HEK293 (cell line): ENCODE results near the gene ATAT1.

Experiments used
- BCL6B ChIP-seq: fragments of 450-650 bp; formaldehyde crosslinking; IDR thresholded peaks from 2 replicates; pipeline ENCODE4 v1.5.1; 2017; ENCODE audit warnings: missing biosample characterization, missing genetic modification characterization
- GLI4 ChIP-seq: fragments of 450-650 bp; formaldehyde crosslinking; IDR thresholded peaks from 2 replicates; pipeline ENCODE4 v1.5.1; 2016; ENCODE audit warnings: missing biosample characterization, missing genetic modification characterization
- GLIS2 ChIP-seq: fragments of 450-650 bp; formaldehyde crosslinking; IDR thresholded peaks from 2 replicates; pipeline ENCODE4 v1.5.1; 2016; ENCODE audit warnings: missing biosample characterization, missing genetic modification characterization
- INSM2 ChIP-seq: fragments of 450-650 bp; formaldehyde crosslinking; IDR thresholded peaks from 2 replicates; pipeline ENCODE4 v1.5.1; 2016; ENCODE audit warnings: missing biosample characterization, missing genetic modification characterization
- KLF7 ChIP-seq: fragments of 450-650 bp; formaldehyde crosslinking; IDR thresholded peaks from 2 replicates; pipeline ENCODE4 v1.5.1; 2016; ENCODE audit warnings: missing biosample characterization, missing genetic modification characterization, borderline replicate concordance
- KLF8 ChIP-seq: fragments of 450-650 bp; formaldehyde crosslinking; IDR thresholded peaks from 2 replicates; pipeline ENCODE4 v1.5.1; 2016; ENCODE audit warnings: missing biosample characterization, missing genetic modification characterization
- TRIM28 ChIP-seq: IDR thresholded peaks from 2 replicates; pipeline ENCODE4 v1.6.1; 2011; ENCODE audit warnings: low read length, control low read depth, borderline replicate concordance
- ZBTB1 ChIP-seq: fragments of 450-650 bp; formaldehyde crosslinking; IDR thresholded peaks from 2 replicates; pipeline ENCODE4 v1.5.1; 2016; ENCODE audit warnings: missing biosample characterization, missing genetic modification characterization
- ZBTB20 ChIP-seq: fragments of 450-650 bp; formaldehyde crosslinking; IDR thresholded peaks from 2 replicates; pipeline ENCODE4 v1.5.1; 2016; ENCODE audit warnings: missing biosample characterization, missing genetic modification characterization
- ZBTB44 ChIP-seq: fragments of 450-650 bp; IDR thresholded peaks from 2 replicates; pipeline ENCODE4 v1.5.1; 2018; ENCODE audit warnings: missing biosample characterization, mild to moderate bottlenecking, missing genetic modification characterization
- ZFP3 ChIP-seq: fragments of 450-650 bp; formaldehyde crosslinking; IDR thresholded peaks from 2 replicates; pipeline ENCODE4 v1.5.1; 2016; ENCODE audit warnings: low read depth, missing biosample characterization, missing genetic modification characterization
- ZNF133 ChIP-seq: fragments of 450-650 bp; formaldehyde crosslinking; IDR thresholded peaks from 2 replicates; pipeline ENCODE4 v1.5.1; 2016; ENCODE audit warnings: missing biosample characterization, missing genetic modification characterization
- ZNF138 ChIP-seq: fragments of 450-650 bp; formaldehyde crosslinking; IDR thresholded peaks from 2 replicates; pipeline ENCODE4 v1.5.1; 2016; ENCODE audit warnings: missing biosample characterization, missing genetic modification characterization, borderline replicate concordance
- ZNF175 ChIP-seq: fragments of 450-650 bp; formaldehyde crosslinking; IDR thresholded peaks from 2 replicates; pipeline ENCODE4 v1.5.1; 2016; ENCODE audit warnings: missing biosample characterization, missing genetic modification characterization
- ZNF18 ChIP-seq: fragments of 450-650 bp; formaldehyde crosslinking; IDR thresholded peaks from 2 replicates; pipeline ENCODE4 v1.5.1; 2016; ENCODE audit warnings: missing biosample characterization, missing genetic modification characterization
- ZNF24 ChIP-seq: fragments of 450-650 bp; formaldehyde crosslinking; IDR thresholded peaks from 2 replicates; pipeline ENCODE4 v1.5.1; 2016; ENCODE audit warnings: missing biosample characterization, missing genetic modification characterization
- ZNF248 ChIP-seq: fragments of 450-650 bp; formaldehyde crosslinking; IDR thresholded peaks from 2 replicates; pipeline ENCODE4 v1.5.1; 2017; ENCODE audit warnings: missing biosample characterization, missing genetic modification characterization
- ZNF302 ChIP-seq: fragments of 450-650 bp; formaldehyde crosslinking; IDR thresholded peaks from 2 replicates; pipeline ENCODE4 v1.5.1; 2016; ENCODE audit warnings: missing biosample characterization, missing genetic modification characterization, low read depth
- ZNF341 ChIP-seq: fragments of 450-650 bp; formaldehyde crosslinking; IDR thresholded peaks from 2 replicates; pipeline ENCODE4; 2016; ENCODE audit warnings: low read depth, missing biosample characterization, missing genetic modification characterization
- ZNF37A ChIP-seq: fragments of 450-650 bp; IDR thresholded peaks from 2 replicates; pipeline ENCODE4 v1.5.1; 2018; ENCODE audit warnings: missing biosample characterization, missing genetic modification characterization
- ZNF530 ChIP-seq: fragments of 450-650 bp; formaldehyde crosslinking; IDR thresholded peaks from 2 replicates; pipeline ENCODE4 v1.5.1; 2016; ENCODE audit warnings: low read depth, missing biosample characterization, missing genetic modification characterization
- ZNF544 ChIP-seq: fragments of 450-650 bp; formaldehyde crosslinking; IDR thresholded peaks from 2 replicates; pipeline ENCODE4 v1.5.0; 2017; ENCODE audit warnings: missing biosample characterization, missing genetic modification characterization
- ZNF555 ChIP-seq: fragments of 450-650 bp; formaldehyde crosslinking; conservative IDR thresholded peaks from 2 replicates; pipeline ENCODE4 v1.5.1; 2017; ENCODE audit warnings: missing biosample characterization, mild to moderate bottlenecking, missing genetic modification characterization, inconsistent platforms
- ZNF621 ChIP-seq: fragments of 450-650 bp; formaldehyde crosslinking; IDR thresholded peaks from 2 replicates; pipeline ENCODE4 v1.5.1; 2017; ENCODE audit warnings: missing biosample characterization, missing genetic modification characterization
- ZNF629 ChIP-seq: fragments of 450-650 bp; formaldehyde crosslinking; IDR thresholded peaks from 2 replicates; pipeline ENCODE4 v1.5.1; 2017; ENCODE audit warnings: missing biosample characterization, missing genetic modification characterization
- ZNF654 ChIP-seq: fragments of 450-650 bp; formaldehyde crosslinking; IDR thresholded peaks from 2 replicates; pipeline ENCODE4 v1.5.1; 2016; ENCODE audit warnings: low read depth, missing biosample characterization, missing genetic modification characterization
- ZNF701 ChIP-seq: fragments of 450-650 bp; formaldehyde crosslinking; IDR thresholded peaks from 2 replicates; pipeline ENCODE4 v1.5.1; 2016; ENCODE audit warnings: missing biosample characterization, missing genetic modification characterization
- ZNF776 ChIP-seq: fragments of 450-650 bp; formaldehyde crosslinking; IDR thresholded peaks from 2 replicates; pipeline ENCODE4 v1.5.0; 2017; ENCODE audit warnings: missing biosample characterization, missing genetic modification characterization, borderline replicate concordance
- TF ChIP-seq, protein P1 (sequence below): fragments of 450-650 bp; formaldehyde crosslinking; IDR thresholded peaks from 2 replicates; pipeline ENCODE4 v1.5.1; 2016; ENCODE audit warnings: missing biosample characterization, missing genetic modification characterization
- TF ChIP-seq, protein P2 (sequence below): fragments of 450-650 bp; formaldehyde crosslinking; IDR thresholded peaks from 2 replicates; pipeline ENCODE4 v1.5.0; 2017; ENCODE audit warnings: missing biosample characterization, missing genetic modification characterization, borderline replicate concordance

The ATAT1 gene

GRCh38 chr6:30686009-30686907 lies 59.6 kb downstream of the ATAT1 start, which contains the start of gene PPP1R18 (continued):
- TF ChIP-seq BCL6B (tag by site-specific recombination): no peak
- TF ChIP-seq ZNF248 (tag by site-specific recombination): no peak
- TF ChIP-seq ZNF654 (tag by site-specific recombination): no peak
- no peak for TF ChIP-seq ZFP3
- TF ChIP-seq ZBTB1 (tag by site-specific recombination): no peak
- no peak for TF ChIP-seq ZNF341 (tag by site-specific recombination)
- no peak for TF ChIP-seq ZNF24 (tag by site-specific recombination)
- no peak for TF ChIP-seq ZNF18
- TF ChIP-seq, protein P1, sequence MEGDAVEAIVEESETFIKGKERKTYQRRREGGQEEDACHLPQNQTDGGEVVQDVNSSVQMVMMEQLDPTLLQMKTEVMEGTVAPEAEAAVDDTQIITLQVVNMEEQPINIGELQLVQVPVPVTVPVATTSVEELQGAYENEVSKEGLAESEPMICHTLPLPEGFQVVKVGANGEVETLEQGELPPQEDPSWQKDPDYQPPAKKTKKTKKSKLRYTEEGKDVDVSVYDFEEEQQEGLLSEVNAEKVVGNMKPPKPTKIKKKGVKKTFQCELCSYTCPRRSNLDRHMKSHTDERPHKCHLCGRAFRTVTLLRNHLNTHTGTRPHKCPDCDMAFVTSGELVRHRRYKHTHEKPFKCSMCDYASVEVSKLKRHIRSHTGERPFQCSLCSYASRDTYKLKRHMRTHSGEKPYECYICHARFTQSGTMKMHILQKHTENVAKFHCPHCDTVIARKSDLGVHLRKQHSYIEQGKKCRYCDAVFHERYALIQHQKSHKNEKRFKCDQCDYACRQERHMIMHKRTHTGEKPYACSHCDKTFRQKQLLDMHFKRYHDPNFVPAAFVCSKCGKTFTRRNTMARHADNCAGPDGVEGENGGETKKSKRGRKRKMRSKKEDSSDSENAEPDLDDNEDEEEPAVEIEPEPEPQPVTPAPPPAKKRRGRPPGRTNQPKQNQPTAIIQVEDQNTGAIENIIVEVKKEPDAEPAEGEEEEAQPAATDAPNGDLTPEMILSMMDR: no peak; the same call in 1 of the 2 replicates
- TF ChIP-seq ZNF175 (tag by site-specific recombination): no peak
- peak; percentile 85 for TF ChIP-seq ZBTB20 (tag by site-specific recombination)
- TF ChIP-seq ZNF302 (tag by site-specific recombination): no peak
- no peak for TF ChIP-seq ZBTB44 (tag by site-specific recombination)
- TF ChIP-seq ZNF555 (tag by site-specific recombination): no peak
- TF ChIP-seq ZNF621 (tag by site-specific recombination): no peak
- TF ChIP-seq ZNF530: no peak
- peak; percentile 60 for TF ChIP-seq KLF7 (tag by site-specific recombination)
- TF ChIP-seq ZNF37A (tag by site-specific recombination): no peak
- TF ChIP-seq, protein P2, sequence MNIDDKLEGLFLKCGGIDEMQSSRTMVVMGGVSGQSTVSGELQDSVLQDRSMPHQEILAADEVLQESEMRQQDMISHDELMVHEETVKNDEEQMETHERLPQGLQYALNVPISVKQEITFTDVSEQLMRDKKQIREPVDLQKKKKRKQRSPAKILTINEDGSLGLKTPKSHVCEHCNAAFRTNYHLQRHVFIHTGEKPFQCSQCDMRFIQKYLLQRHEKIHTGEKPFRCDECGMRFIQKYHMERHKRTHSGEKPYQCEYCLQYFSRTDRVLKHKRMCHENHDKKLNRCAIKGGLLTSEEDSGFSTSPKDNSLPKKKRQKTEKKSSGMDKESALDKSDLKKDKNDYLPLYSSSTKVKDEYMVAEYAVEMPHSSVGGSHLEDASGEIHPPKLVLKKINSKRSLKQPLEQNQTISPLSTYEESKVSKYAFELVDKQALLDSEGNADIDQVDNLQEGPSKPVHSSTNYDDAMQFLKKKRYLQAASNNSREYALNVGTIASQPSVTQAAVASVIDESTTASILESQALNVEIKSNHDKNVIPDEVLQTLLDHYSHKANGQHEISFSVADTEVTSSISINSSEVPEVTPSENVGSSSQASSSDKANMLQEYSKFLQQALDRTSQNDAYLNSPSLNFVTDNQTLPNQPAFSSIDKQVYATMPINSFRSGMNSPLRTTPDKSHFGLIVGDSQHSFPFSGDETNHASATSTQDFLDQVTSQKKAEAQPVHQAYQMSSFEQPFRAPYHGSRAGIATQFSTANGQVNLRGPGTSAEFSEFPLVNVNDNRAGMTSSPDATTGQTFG (tag by site-specific recombination): no peak
- no peak for TF ChIP-seq ZNF133
- no peak for TF ChIP-seq GLI4 (tag by site-specific recombination)
- no peak for TF ChIP-seq ZNF629 (tag by site-specific recombination)
- TF ChIP-seq ZNF701 (tag by site-specific recombination): no peak
- no peak for TF ChIP-seq INSM2 (tag by site-specific recombination)
- TF ChIP-seq GLIS2 (tag by site-specific recombination): peak; percentile 52; the same call in 1 of the 2 replicates
- TF ChIP-seq KLF8 (tag by site-specific recombination): no peak
- no peak for TF ChIP-seq ZNF776
- no peak for TF ChIP-seq ZNF544 (tag by site-specific recombination)
- TF ChIP-seq TRIM28: no peak
- TF ChIP-seq ZNF138 (tag by site-specific recombination): no peak
